SK-N-SH (cell line): ENCODE measurements around the gene TBC1D8. TPM values are rescaled to one million over a fixed set of nuclear protein-coding genes. Genes with fewer than 3 reads are reported as not detected.

Experiments used
- CTCF ChIA-PET: fragments of 300-600, 350-600 bp; formaldehyde crosslinking; extraction: SDS; loops from one replicate; lab custom pipeline; 2021; lab: Yijun Ruan, JAX
- POLR2A ChIA-PET: fragments of 350-600 bp; sonication (Branson Sonifier 250); formaldehyde crosslinking; extraction: SDS; loops from one replicate; lab custom pipeline; 2020; ENCODE audit warnings: antibody characterized with exemption, inconsistent platforms; lab: Yijun Ruan, JAX
- DNase-seq: peaks from one replicate; pipeline ENCODE4 v3.0.0; 2012
- H2AFZ ChIP-seq: fragments of 200-600 bp; sonication (generic); 2 replicates; pipeline ENCODE4 v1.8.1; 2016; ENCODE audit warnings: antibody characterized with exemption, mild to moderate bottlenecking, low read depth
- H3F3A ChIP-seq: fragments of 200-600 bp; sonication (generic); replicated peaks from 2 replicates; pipeline ENCODE3; 2016; ENCODE audit warnings: antibody characterized with exemption, mild to moderate bottlenecking; ENCODE audit not compliant: insufficient read depth
- H3K27ac ChIP-seq, 2 experiments: fragments of 200-500 bp in 1 of 2; fragments of 200-600 bp in 1 of 2; sonication (Bioruptor generic) in 1 of 2; sonication (generic), shearing (Covaris generic) in 1 of 2; 2 replicates each; pipeline versions ENCODE4 v1.5.1 to v1.6.1; 2014 to 2016; ENCODE audit warnings: low read depth in 2 of 2, inconsistent platforms in 1 of 2, low read length in 1 of 2, mild to moderate bottlenecking in 1 of 2, mixed read lengths in 1 of 2
- H3K27me3 ChIP-seq: fragments of 200-600 bp; sonication (generic), shearing (Covaris generic); 2 replicates; pipeline ENCODE4 v1.6.1; 2016; ENCODE audit warnings: mixed run types; ENCODE audit not compliant: insufficient read depth
- H3K36me3 ChIP-seq, 2 experiments: fragments of 200-500 bp in 1 of 2; fragments of 200-600 bp in 1 of 2; sonication (Bioruptor generic) in 1 of 2; sonication (generic) in 1 of 2; replicated peaks in 1 of 2; 2 replicates each; pipeline versions ENCODE3 to v1.5.1; 2014 to 2016; ENCODE audit warnings: low read length in 1 of 2, mild to moderate bottlenecking in 1 of 2; ENCODE audit not compliant: insufficient read depth in 2 of 2, control insufficient read depth in 1 of 2
- H3K4me1 ChIP-seq, 2 experiments: fragments of 200-500 bp in 1 of 2; fragments of 200-600 bp in 1 of 2; sonication (Bioruptor generic) in 1 of 2; sonication (generic), shearing (Covaris generic) in 1 of 2; 2 replicates each; pipeline versions ENCODE4 v1.5.1 to v1.6.1; 2014 to 2016; ENCODE audit warnings: low read depth in 1 of 2, low read length in 1 of 2, mixed run types in 1 of 2; ENCODE audit not compliant: insufficient read depth in 2 of 2, control insufficient read depth in 1 of 2
- H3K4me2 ChIP-seq: fragments of 200-600 bp; sonication (generic), shearing (Covaris generic); 2 replicates; pipeline ENCODE4 v1.6.1; 2017; ENCODE audit warnings: mixed run types
- H3K4me3 ChIP-seq, 2 experiments: fragments of 200-500 bp in 1 of 2; fragments of 200-600 bp in 1 of 2; sonication (Bioruptor generic) in 1 of 2; sonication (generic), shearing (Covaris generic) in 1 of 2; 2 replicates each; pipeline versions ENCODE4 v1.5.1 to v1.8.1; 2014 to 2016; ENCODE audit warnings: low read depth in 2 of 2, inconsistent platforms in 1 of 2, low read length in 1 of 2, mild to moderate bottlenecking in 1 of 2, mixed read lengths in 1 of 2, moderate library complexity in 1 of 2
- H3K79me2 ChIP-seq: fragments of 200-600 bp; sonication (generic); 2 replicates; pipeline ENCODE4 v1.8.1; 2017; ENCODE audit warnings: mild to moderate bottlenecking; ENCODE audit not compliant: insufficient read depth
- H3K9ac ChIP-seq: fragments of 200-600 bp; sonication (generic); 2 replicates; pipeline ENCODE4 v1.6.1; 2017; ENCODE audit warnings: mixed run types
- H3K9me2 ChIP-seq: fragments of 200-600 bp; sonication (generic); 2 replicates; pipeline ENCODE4 v1.6.1; 2017; ENCODE audit warnings: mixed run types
- H3K9me3 ChIP-seq: fragments of 200-600 bp; sonication (generic); 2 replicates; pipeline ENCODE4 v1.6.1; 2017; ENCODE audit warnings: mixed run types, mild to moderate bottlenecking, moderate library complexity
- H4K20me1 ChIP-seq: fragments of 200-600 bp; sonication (generic); 2 replicates; pipeline ENCODE4 v1.6.1; 2017; ENCODE audit warnings: mild to moderate bottlenecking, mixed run types; ENCODE audit not compliant: insufficient read depth
- CHD2 ChIP-seq: fragments of 150-350 bp; IDR thresholded peaks from 2 replicates; pipeline ENCODE4 v1.6.1; 2018; ENCODE audit warnings: low read length; ENCODE audit not compliant: partially characterized antibody
- EZH2phosphoT487 ChIP-seq: fragments of 200-600 bp; sonication (generic); IDR thresholded peaks from 2 replicates; pipeline ENCODE4 v1.6.1; 2017; ENCODE audit warnings: low read depth, mixed run types, mild to moderate bottlenecking, antibody characterized with exemption, moderate library complexity, borderline replicate concordance
- FOXJ3 ChIP-seq: sonication (generic); formaldehyde crosslinking; IDR thresholded peaks from 2 replicates; pipeline ENCODE4 v1.5.1; 2020; ENCODE audit warnings: mild to moderate bottlenecking, missing genetic modification reagents
- FOXM1 ChIP-seq: IDR thresholded peaks from 2 replicates; pipeline ENCODE4 v1.4.0; 2012; ENCODE audit warnings: low read depth, mild to moderate bottlenecking
- GABPA ChIP-seq: IDR thresholded peaks from 2 replicates; pipeline ENCODE4 v1.4.0; 2012; ENCODE audit warnings: low read depth, mild to moderate bottlenecking
- JUND ChIP-seq: IDR thresholded peaks from 2 replicates; pipeline ENCODE4 v1.4.0; 2012
- NFIC ChIP-seq: IDR thresholded peaks from 2 replicates; pipeline ENCODE4 v1.4.0; 2012; ENCODE audit warnings: borderline replicate concordance
- RFX5 ChIP-seq: IDR thresholded peaks from 2 replicates; pipeline ENCODE4 v1.6.1; 2012; ENCODE audit warnings: mild to moderate bottlenecking, improper control_type of control experiment, low read length
- SIN3A ChIP-seq: IDR thresholded peaks from 2 replicates; pipeline ENCODE4 v1.6.1; 2012; ENCODE audit warnings: low read depth, mild to moderate bottlenecking, low read length, moderate library complexity, borderline replicate concordance
- TCF12 ChIP-seq: IDR thresholded peaks from 2 replicates; pipeline ENCODE4 v1.4.0; 2012
- WGBS: methylation state at CpG from one replicate; pipeline ENCODE4 v1.1.6; 2017; ENCODE audit warnings: low lambda C conversion rate; 5-methylcytosine and 5-hydroxymethylcytosine counted together
- polyA plus RNA-seq, 3 experiments: library from polyadenylated mRNA; depleted of rRNA; stranded (reverse); fragments of >200 nt; gene quantifications; 2 replicates each; pipeline ENCODE4 v1.2.3, GENCODE V29; 2012
- TF ChIP-seq, protein P1 (sequence below): IDR thresholded peaks from 2 replicates; pipeline ENCODE4 v1.6.1; 2012; ENCODE audit warnings: mild to moderate bottlenecking, low read depth, low read length, moderate library complexity
- TF ChIP-seq, protein P2 (sequence below): fragments of 150-350 bp; IDR thresholded peaks from 2 replicates; pipeline ENCODE4 v1.6.1; 2016; ENCODE audit warnings: mild to moderate bottlenecking, low read depth, low read length
- TF ChIP-seq, protein P3 (sequence below): fragments of 150-350 bp; IDR thresholded peaks from 2 replicates; pipeline ENCODE4 v1.6.1; 2017; ENCODE audit warnings: antibody characterized with exemption, low read length, low read depth, borderline replicate concordance
- TF ChIP-seq, protein P4 (sequence below): IDR thresholded peaks from 2 replicates; pipeline ENCODE4 v1.4.0; 2012; ENCODE audit warnings: low read depth
- TF ChIP-seq, protein P5 (sequence below): IDR thresholded peaks from 2 replicates; pipeline ENCODE4; 2012

Gene TBC1D8
- polyA plus RNA-seq, 1 of the 3 experiments (the other 2 are of a cell fraction), result 5.3 TPM

DNA sequence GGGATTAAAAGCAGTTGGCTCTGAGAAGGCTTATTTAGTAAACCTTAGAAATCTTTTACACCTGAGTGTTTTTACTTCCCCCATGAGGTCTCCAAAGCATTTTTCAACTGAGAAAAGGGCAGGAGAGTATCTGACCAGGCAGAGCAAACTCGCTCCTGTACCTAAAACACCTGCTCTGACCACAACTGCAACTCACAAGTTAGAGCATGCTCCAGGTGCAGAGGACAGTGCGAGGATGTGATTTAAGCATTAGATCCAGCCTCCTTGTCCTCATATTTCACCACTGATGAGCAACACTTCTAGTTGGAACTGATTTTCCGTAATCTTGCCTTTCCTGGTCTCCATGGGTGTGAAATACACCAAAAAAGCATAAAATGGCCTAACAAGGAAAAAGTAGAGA, 34.5 kb upstream of the TBC1D8 start:
- WGBS, result 80% methylated on average over 3 of the region's 3 CpGs
- CTCF ChIA-PET, result interaction anchor here (1.0 to 1.6 kb wide), 4 partner anchors 33 to 181 kb away, joined by 3 to 6 read pairs (median 4); no protein-coding TSS in a partner anchor
- H3K27ac ChIP-seq, result no peak overlapping the region
- H3K4me1 ChIP-seq, result no peaks in the 10 kb centered on the region
- H3K9me2 ChIP-seq, result no peaks in the 10 kb centered on the region
- no peaks in the 10 kb centered on the region for H4K20me1 ChIP-seq
- POLR2A ChIA-PET, result no interaction called here
- no peak overlapping the region for H2AFZ ChIP-seq
- no peak for TF ChIP-seq EZH2phosphoT487
- TF ChIP-seq FOXJ3 (CRISPR knock-in tag), result no peak
- no peak for TF ChIP-seq CHD2
- no peak for TF ChIP-seq NFIC
- TF ChIP-seq, protein P1, sequence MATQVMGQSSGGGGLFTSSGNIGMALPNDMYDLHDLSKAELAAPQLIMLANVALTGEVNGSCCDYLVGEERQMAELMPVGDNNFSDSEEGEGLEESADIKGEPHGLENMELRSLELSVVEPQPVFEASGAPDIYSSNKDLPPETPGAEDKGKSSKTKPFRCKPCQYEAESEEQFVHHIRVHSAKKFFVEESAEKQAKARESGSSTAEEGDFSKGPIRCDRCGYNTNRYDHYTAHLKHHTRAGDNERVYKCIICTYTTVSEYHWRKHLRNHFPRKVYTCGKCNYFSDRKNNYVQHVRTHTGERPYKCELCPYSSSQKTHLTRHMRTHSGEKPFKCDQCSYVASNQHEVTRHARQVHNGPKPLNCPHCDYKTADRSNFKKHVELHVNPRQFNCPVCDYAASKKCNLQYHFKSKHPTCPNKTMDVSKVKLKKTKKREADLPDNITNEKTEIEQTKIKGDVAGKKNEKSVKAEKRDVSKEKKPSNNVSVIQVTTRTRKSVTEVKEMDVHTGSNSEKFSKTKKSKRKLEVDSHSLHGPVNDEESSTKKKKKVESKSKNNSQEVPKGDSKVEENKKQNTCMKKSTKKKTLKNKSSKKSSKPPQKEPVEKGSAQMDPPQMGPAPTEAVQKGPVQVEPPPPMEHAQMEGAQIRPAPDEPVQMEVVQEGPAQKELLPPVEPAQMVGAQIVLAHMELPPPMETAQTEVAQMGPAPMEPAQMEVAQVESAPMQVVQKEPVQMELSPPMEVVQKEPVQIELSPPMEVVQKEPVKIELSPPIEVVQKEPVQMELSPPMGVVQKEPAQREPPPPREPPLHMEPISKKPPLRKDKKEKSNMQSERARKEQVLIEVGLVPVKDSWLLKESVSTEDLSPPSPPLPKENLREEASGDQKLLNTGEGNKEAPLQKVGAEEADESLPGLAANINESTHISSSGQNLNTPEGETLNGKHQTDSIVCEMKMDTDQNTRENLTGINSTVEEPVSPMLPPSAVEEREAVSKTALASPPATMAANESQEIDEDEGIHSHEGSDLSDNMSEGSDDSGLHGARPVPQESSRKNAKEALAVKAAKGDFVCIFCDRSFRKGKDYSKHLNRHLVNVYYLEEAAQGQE, result no peak
- TF ChIP-seq, protein P2, sequence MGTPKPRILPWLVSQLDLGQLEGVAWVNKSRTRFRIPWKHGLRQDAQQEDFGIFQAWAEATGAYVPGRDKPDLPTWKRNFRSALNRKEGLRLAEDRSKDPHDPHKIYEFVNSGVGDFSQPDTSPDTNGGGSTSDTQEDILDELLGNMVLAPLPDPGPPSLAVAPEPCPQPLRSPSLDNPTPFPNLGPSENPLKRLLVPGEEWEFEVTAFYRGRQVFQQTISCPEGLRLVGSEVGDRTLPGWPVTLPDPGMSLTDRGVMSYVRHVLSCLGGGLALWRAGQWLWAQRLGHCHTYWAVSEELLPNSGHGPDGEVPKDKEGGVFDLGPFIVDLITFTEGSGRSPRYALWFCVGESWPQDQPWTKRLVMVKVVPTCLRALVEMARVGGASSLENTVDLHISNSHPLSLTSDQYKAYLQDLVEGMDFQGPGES, result no peak
- no peak for TF ChIP-seq JUND
- no peaks in the 10 kb centered on the region for H3K27me3 ChIP-seq
- H3K4me3 ChIP-seq, result no peak overlapping the region
- no peak overlapping the region for H3K9ac ChIP-seq
- H3K4me2 ChIP-seq, result no peak overlapping the region
- no peaks in the 10 kb centered on the region for H3K79me2 ChIP-seq
- no peaks in the 10 kb centered on the region for H3K36me3 ChIP-seq
- H3K9me3 ChIP-seq, result no peaks in the 10 kb centered on the region
- no peaks in the 10 kb centered on the region for H3F3A ChIP-seq
- DNase-seq, result no peak

DNA sequence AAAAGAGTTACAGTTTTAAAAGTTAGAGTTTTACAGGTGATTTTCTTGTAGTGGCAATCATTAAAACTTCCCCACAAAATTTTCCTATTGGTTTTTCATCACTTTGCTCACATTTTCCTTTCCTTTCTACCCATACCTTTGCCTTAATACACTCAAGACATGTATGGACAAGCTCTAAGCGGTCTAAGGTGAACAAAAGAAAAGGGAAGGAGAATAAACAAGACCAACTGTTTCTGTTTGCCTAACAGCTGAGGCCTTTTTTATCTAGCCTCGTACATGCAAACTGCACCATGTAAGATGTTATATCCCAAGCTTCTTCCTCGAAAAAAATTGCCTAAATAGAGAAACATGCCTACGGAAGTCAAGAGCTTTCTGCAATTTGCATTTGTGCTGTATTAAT, 33.9 kb upstream of the TBC1D8 start:
- 63% methylated on average over 4 of the region's 4 CpGs for WGBS
- DNase-seq, result no peak
- H3K27me3 ChIP-seq, result no peaks in the 10 kb centered on the region
- H3K27ac ChIP-seq, result no peak overlapping the region
- TF ChIP-seq, protein P3, sequence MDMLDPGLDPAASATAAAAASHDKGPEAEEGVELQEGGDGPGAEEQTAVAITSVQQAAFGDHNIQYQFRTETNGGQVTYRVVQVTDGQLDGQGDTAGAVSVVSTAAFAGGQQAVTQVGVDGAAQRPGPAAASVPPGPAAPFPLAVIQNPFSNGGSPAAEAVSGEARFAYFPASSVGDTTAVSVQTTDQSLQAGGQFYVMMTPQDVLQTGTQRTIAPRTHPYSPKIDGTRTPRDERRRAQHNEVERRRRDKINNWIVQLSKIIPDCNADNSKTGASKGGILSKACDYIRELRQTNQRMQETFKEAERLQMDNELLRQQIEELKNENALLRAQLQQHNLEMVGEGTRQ, result no peak
- no peak for TF ChIP-seq EZH2phosphoT487
- no peak for TF ChIP-seq TCF12
- TF ChIP-seq, protein P4, sequence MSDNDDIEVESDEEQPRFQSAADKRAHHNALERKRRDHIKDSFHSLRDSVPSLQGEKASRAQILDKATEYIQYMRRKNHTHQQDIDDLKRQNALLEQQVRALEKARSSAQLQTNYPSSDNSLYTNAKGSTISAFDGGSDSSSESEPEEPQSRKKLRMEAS, result no peak
- TF ChIP-seq GABPA, result no peak
- TF ChIP-seq SIN3A, result no peak
- no peak for TF ChIP-seq RFX5
- no peak for TF ChIP-seq FOXM1
- TF ChIP-seq, protein P5, sequence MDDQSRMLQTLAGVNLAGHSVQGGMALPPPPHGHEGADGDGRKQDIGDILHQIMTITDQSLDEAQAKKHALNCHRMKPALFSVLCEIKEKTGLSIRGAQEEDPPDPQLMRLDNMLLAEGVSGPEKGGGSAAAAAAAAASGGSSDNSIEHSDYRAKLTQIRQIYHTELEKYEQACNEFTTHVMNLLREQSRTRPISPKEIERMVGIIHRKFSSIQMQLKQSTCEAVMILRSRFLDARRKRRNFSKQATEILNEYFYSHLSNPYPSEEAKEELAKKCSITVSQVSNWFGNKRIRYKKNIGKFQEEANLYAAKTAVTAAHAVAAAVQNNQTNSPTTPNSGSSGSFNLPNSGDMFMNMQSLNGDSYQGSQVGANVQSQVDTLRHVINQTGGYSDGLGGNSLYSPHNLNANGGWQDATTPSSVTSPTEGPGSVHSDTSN, result no peak
- no peaks in the 10 kb centered on the region for H3F3A ChIP-seq
- no peak overlapping the region for H3K4me3 ChIP-seq
- ChIA-PET CTCF (interaction anchor here (1.5 to 1.6 kb wide), 2 partner anchors 148 to 181 kb away, joined by 3 to 6 read pairs; no protein-coding TSS in a partner anchor), POLR2A (no interaction called here)
- no peaks in the 10 kb centered on the region for H3K9me2 ChIP-seq
- H3K79me2 ChIP-seq, result no peaks in the 10 kb centered on the region
- H3K4me1 ChIP-seq, result no peaks in the 10 kb centered on the region
- H3K4me2 ChIP-seq, result no peak overlapping the region
- no peak overlapping the region for H2AFZ ChIP-seq
- no peaks in the 10 kb centered on the region for H4K20me1 ChIP-seq
- no peaks in the 10 kb centered on the region for H3K9me3 ChIP-seq
- H3K36me3 ChIP-seq, result no peaks in the 10 kb centered on the region
- H3K9ac ChIP-seq, result no peak overlapping the region
